T-helper 1 cell treated with Interleukin-12 subunit alpha and Interleukin-12 subunit beta and Interleukin-4 antibody, amounts not matched to agents 30 μg/mL and 1 μg/mL, for 36 hours (primary cell): ENCODE results near the gene PARP6.

Experiments
- H3K27ac Mint-ChIP-seq: one replicate; pipeline ENCODE4 v1.8.0; 2021; ENCODE audit warnings: mild to moderate bottlenecking, mixed read lengths
- H3K27me3 Mint-ChIP-seq: one replicate; pipeline ENCODE4 v1.8.0; 2021; ENCODE audit warnings: low read depth, mixed read lengths
- H3K36me3 Mint-ChIP-seq: one replicate; pipeline ENCODE4 v1.8.0; 2021; ENCODE audit warnings: low read depth, mixed read lengths
- H3K4me1 Mint-ChIP-seq: one replicate; pipeline ENCODE4 v1.8.0; 2021; ENCODE audit warnings: low read depth, mixed read lengths
- H3K4me3 Mint-ChIP-seq: one replicate; pipeline ENCODE4 v1.8.0; 2021; ENCODE audit warnings: mild to moderate bottlenecking, moderate library complexity, mixed read lengths
- H3K9me3 Mint-ChIP-seq: one replicate; pipeline ENCODE4 v1.8.0; 2021; ENCODE audit warnings: mixed read lengths

Gene PARP6

DNA sequence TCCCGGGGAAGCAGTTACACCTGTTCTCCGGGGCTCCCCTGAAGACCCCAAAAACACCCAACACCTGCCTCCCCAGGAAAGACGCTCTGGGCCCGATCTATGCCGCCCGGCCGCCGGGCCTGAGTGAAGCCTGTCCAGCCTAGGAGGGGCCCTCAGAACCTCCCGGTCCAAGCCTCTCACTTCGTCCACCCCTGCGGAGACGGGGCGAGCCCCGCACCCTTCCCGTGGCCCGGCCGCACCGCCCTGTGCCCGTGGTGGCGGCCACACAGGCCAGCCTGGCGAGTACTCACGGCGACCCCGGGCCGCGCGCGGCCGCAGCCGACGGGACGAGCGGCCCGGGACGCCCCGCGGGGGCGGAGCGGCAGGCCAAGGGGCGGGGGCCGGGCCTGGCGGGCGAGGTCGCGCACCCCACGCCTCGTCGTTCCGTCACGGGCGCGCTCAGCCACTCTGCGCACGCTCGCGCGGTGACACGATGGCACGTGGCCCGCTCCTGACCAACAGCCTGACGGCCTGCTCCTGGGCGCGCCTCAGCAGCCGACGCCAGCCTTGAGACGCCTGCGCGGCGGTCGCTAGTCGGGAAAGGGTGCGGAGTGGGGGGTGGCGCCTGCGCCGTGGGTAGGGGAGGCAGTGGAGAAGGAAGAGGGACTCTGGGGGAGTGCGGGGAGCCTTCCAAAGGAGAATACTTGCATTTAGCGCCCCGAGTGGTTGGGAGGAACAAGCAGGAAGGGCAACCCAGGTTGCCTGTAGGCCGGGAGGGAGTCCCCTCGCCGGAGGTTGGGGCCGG is at the start of gene PARP6:
Gene PARP6 (minus strand): TSS at position 342 of the 784 bp plus-strand sequence. CDS start 5,077 bp downstream, outside the sequence.
- peaks cover 15% of the 10 kb centered on the region for H3K36me3 Mint-ChIP-seq
- H3K27ac Mint-ChIP-seq: peak within 1 kb of the TSS; percentile 91
- peak within 1 kb of the TSS; percentile 94 for H3K4me3 Mint-ChIP-seq
- no peaks in the 10 kb centered on the region for H3K27me3 Mint-ChIP-seq
- H3K9me3 Mint-ChIP-seq: no peaks in the 10 kb centered on the region
- peaks cover 37% of the 10 kb centered on the region for H3K4me1 Mint-ChIP-seq

DNA sequence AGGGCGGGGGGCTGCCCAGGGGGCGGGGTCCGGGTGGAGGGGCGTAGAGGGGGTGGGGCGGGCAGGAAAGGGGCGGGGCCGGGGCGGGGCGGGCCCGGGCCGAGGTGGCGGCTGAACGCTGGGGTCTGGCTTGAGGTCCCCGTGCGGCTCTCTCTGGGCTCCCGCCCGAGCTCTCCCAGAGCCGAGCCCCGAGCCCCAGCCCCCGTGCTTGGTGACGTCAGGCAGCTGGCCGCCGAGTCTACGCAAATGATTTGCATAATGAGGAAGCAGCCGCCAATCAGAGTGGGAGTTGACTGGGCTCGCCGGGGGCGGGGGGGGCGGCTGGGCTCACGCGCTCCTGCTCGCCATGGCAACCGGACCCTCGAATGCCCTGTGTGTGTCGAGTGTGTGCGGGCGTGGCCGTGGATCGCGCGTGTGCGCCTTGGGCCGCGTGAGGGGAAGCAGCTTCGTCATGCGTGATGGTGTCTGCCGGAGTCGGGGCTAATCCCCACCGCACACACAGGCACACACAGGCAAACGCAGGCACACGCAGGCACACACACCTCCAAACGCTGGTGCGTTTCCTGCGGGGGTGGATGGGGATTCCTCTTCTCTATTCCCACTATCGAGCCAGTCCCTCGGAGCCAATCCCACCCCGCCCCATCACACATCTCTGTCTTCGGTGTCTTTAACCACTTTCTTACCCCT is 47.8 kb upstream of the PARP6 start, which contains the start of gene CELF6:
Gene CELF6 (minus strand): TSS at position 173 of the 687 bp plus-strand sequence. CDS start 283 bp downstream, outside the sequence.
- peaks cover 10% of the 10 kb centered on the region for H3K36me3 Mint-ChIP-seq
- peak within 1 kb of the TSS; percentile 69 for H3K27ac Mint-ChIP-seq
- peaks cover 17% of the 10 kb centered on the region for H3K4me1 Mint-ChIP-seq
- H3K27me3 Mint-ChIP-seq: peaks cover 31% of the 10 kb centered on the region
- peak within 1 kb of the TSS; percentile 81 for H3K4me3 Mint-ChIP-seq
- H3K9me3 Mint-ChIP-seq: no peaks in the 10 kb centered on the region

DNA sequence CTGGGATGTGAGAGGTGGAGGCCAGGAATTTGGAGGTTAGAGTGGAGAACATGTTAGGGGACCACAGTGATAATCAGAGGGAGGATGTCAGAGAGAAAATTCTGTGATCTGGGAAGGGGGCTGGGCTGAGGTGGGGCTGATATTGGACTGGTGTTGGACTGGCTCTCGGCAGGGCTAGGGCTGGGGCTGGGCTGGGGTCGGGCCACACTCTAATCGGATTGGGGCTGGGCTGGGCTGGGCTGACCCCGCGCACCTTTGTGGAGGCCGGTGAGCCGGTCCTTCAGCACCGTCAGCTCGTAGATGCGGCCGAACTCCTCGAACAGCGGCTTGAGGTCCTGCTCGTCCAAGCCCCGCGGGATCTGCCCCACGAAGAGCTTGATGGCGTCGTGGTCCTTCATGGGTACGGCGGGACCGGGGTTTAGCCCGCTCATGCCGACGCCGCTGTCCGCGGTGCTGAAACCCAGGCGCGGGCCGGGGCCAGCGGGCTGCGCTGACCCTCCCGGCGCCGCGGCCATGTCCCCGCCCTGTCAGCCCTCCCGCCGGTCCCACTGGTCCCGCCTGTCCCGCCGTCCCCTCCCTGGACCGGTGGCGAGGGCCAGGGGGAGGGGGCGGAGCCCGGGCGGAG is 47.1 kb upstream of the PARP6 start:
- H3K4me1 Mint-ChIP-seq: peaks cover 17% of the 10 kb centered on the region
- H3K27ac Mint-ChIP-seq: peak overlapping the region; percentile 69
- no peaks in the 10 kb centered on the region for H3K9me3 Mint-ChIP-seq
- H3K4me3 Mint-ChIP-seq: peak overlapping the region; percentile 81
- peaks cover 31% of the 10 kb centered on the region for H3K27me3 Mint-ChIP-seq
- H3K36me3 Mint-ChIP-seq: peaks cover 9% of the 10 kb centered on the region

GRCh38 chr15:72318408-72318942 is 46.1 kb upstream of the PARP6 start:
- Mint-ChIP-seq H3K4me3 (peak overlapping the region; percentile 81), H3K4me1 (peaks cover 17% of the 10 kb centered on the region), H3K27ac (peak overlapping the region; percentile 69), H3K36me3 (peaks cover 7% of the 10 kb centered on the region), H3K9me3 (no peaks in the 10 kb centered on the region), H3K27me3 (peaks cover 31% of the 10 kb centered on the region)

DNA sequence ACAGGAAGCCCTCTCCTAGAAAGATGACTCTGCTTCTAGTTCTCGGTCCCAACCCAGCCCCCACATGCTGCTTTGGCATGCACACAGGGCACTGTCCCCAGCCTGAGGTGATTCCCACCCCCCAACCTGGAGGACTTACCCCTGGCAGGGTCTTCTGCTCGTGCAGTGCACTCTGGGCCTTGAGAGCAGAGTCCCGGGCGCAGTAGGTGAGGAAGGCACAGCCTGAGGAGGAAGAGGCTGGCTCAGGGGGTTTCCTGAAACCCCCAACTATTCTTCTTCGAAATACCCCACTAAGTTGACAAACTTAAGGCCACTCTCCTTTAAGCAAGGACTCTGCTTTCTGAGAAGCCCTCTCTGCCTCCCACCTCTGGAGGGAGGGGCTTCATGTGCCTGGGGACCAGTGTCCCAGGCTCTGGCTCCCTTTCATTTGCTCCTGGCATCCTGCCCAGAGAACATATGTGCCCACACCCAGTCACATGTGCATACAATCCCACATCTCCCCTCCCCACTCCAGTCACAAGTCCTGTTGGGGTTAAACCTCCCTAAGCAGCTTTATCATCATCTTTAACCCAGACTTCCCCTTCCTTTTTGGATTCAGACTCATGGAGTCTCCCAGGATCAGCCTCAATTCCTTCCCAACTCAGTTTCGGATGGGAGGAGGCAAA is 43.5 kb upstream of the PARP6 start:
- Mint-ChIP-seq H3K4me3 (no peak overlapping the region), H3K36me3 (peaks cover 7% of the 10 kb centered on the region), H3K9me3 (no peaks in the 10 kb centered on the region), H3K27ac (no peak overlapping the region), H3K4me1 (peaks cover 16% of the 10 kb centered on the region), H3K27me3 (peaks cover 29% of the 10 kb centered on the region)

- H3K4me1 Mint-ChIP-seq: peaks cover 6% of the 10 kb centered on the region
- peaks cover 20% of the 10 kb centered on the region for H3K27me3 Mint-ChIP-seq
- H3K4me3 Mint-ChIP-seq: no peak overlapping the region
- H3K27ac Mint-ChIP-seq: no peak overlapping the region
- H3K36me3 Mint-ChIP-seq: peaks cover 4% of the 10 kb centered on the region
- no peaks in the 10 kb centered on the region for H3K9me3 Mint-ChIP-seq
These were observed 41.5 kb upstream of the PARP6 start for GRCh38 chr15:72313881-72314280.

- no peaks in the 10 kb centered on the region for H3K9me3 Mint-ChIP-seq
- H3K36me3 Mint-ChIP-seq: no peaks in the 10 kb centered on the region
- H3K4me3 Mint-ChIP-seq: no peak overlapping the region
- H3K27ac Mint-ChIP-seq: no peak overlapping the region
- peaks cover 2% of the 10 kb centered on the region for H3K4me1 Mint-ChIP-seq
- H3K27me3 Mint-ChIP-seq: peaks cover 16% of the 10 kb centered on the region
These were observed 41.1 kb upstream of the PARP6 start for GRCh38 chr15:72313448-72313840.

- no peaks in the 10 kb centered on the region for H3K9me3 Mint-ChIP-seq
- H3K36me3 Mint-ChIP-seq: no peaks in the 10 kb centered on the region
- peaks cover 11% of the 10 kb centered on the region for H3K27me3 Mint-ChIP-seq
- no peak overlapping the region for H3K27ac Mint-ChIP-seq
- no peak overlapping the region for H3K4me3 Mint-ChIP-seq
- no peaks in the 10 kb centered on the region for H3K4me1 Mint-ChIP-seq
These were observed 40.5 kb upstream of the PARP6 start for GRCh38 chr15:72312605-72313447.

DNA sequence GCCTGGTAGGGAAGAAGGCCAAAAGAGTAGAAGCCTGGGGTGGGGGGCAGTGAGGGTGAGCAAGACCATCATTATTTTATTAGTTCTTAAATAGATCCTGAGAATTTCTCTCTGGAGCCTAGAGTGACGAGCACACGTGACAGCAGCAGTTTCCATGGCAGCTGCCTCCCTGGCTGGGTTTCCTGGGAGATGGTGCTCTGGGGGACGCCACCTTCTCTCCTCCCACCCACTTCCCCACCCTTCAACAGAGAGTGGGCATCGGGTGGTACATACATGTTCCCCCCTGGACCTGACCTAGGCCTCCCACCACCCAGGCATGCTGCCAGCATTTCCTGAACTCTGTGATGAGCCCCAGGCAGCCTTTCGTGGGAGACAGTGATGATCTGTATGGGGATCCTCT is 34.7 kb upstream of the PARP6 start:
- no peaks in the 10 kb centered on the region for H3K9me3 Mint-ChIP-seq
- no peaks in the 10 kb centered on the region for H3K4me1 Mint-ChIP-seq
- peaks cover 4% of the 10 kb centered on the region for H3K27me3 Mint-ChIP-seq
- H3K36me3 Mint-ChIP-seq: no peaks in the 10 kb centered on the region
- no peak overlapping the region for H3K4me3 Mint-ChIP-seq
- no peak overlapping the region for H3K27ac Mint-ChIP-seq

- Mint-ChIP-seq H3K27ac (no peak overlapping the region), H3K4me3 (no peak overlapping the region), H3K36me3 (no peaks in the 10 kb centered on the region), H3K4me1 (no peaks in the 10 kb centered on the region), H3K27me3 (peaks cover 4% of the 10 kb centered on the region), H3K9me3 (no peaks in the 10 kb centered on the region)
These were observed 33.9 kb upstream of the PARP6 start for GRCh38 chr15:72306211-72306785.

DNA sequence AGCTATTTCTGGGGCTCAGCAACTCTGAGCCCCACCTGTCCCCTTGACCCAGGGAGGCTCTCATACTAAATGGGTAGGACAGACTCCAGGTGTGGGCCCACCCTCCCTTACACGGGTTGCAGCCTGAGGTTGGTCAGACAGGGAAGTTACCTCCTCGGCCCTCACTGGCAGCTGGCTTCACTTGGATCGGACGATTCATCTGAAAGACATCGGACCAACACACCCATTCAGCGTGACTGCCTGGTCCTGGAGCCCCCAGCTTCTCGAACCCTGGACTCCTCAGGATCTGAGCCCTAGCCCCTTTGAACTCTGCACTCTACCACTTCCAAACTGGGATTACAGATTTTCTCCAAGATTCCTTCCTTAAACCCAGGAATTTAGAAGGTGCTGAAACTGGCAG is 32.2 kb upstream of the PARP6 start:
- H3K36me3 Mint-ChIP-seq: no peaks in the 10 kb centered on the region
- no peak overlapping the region for H3K4me3 Mint-ChIP-seq
- H3K27ac Mint-ChIP-seq: no peak overlapping the region
- H3K4me1 Mint-ChIP-seq: no peaks in the 10 kb centered on the region
- H3K27me3 Mint-ChIP-seq: peaks cover 4% of the 10 kb centered on the region
- H3K9me3 Mint-ChIP-seq: no peaks in the 10 kb centered on the region

DNA sequence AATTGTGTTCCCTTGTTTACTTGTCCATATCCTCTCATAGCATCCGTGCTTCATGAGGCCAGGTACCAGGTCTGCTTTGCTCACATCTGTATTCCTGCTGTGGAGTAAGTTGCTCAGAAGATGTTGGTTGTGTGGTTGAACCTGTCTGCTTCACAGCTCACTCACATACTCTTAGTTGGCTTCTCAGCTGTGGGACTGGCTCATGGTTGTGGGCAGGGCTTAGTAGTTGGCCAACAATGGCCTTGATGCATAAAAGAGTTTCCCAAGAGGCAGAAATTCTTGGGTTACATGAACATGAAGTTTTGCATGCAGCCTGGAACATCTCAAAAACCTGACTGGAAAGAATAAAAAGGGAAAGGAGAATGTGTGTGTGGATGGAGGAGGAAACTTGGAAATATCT is 30.6 kb upstream of the PARP6 start:
- no peak overlapping the region for H3K27ac Mint-ChIP-seq
- H3K4me3 Mint-ChIP-seq: no peak overlapping the region
- no peaks in the 10 kb centered on the region for H3K4me1 Mint-ChIP-seq
- no peaks in the 10 kb centered on the region for H3K36me3 Mint-ChIP-seq
- H3K27me3 Mint-ChIP-seq: no peaks in the 10 kb centered on the region
- H3K9me3 Mint-ChIP-seq: no peaks in the 10 kb centered on the region

DNA sequence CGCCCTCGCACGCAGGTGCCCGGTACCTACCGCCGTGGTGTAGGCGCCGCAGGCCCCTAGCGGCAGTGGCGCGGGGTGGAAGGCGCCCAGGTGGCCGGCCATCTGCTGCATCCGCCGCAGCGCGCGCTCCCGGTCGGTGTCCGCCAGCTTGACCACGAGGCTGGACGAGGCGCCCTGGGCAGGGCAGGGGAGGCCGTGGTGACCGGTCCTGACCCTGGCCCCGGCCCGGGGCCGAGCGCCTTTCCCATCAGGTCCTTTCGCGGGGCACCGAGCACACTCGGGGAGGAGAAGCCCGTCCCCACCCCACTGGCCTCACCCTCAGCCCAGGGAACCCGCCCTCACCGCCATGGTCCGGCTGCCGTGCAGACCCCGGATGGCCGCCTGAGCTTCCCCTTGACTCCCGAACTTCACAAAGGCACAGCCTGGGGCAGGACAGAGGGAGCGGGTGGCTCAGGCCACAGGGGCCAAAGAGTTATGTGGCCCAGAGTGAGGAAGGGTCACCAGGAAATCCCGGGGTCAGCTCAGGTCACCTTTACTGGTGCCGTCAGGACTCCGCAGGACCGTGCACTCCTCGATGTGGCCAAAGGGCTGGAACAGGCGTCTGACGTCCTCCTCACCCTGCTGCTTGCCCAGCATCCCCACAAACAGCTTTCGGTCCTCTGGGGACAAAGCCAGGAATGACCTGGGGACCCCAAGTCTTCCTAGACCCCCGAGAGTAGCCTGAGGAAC is 17.4 kb upstream of the PARP6 start:
- Mint-ChIP-seq H3K27me3 (peaks cover 3% of the 10 kb centered on the region), H3K27ac (no peak overlapping the region), H3K4me1 (no peaks in the 10 kb centered on the region), H3K36me3 (no peaks in the 10 kb centered on the region), H3K9me3 (no peaks in the 10 kb centered on the region), H3K4me3 (no peak overlapping the region)
